Measurements from ENCODE around the gene TSHZ2. TPM values are rescaled to one million over a fixed set of nuclear protein-coding genes. Genes with fewer than 3 reads are reported as not detected.

TSHZ2 gene
- total and polyA plus RNA-seq, 2 of the 4 experiments (the other 2 are of a cell fraction) = under 0.01 to 0.02 TPM

DNA sequence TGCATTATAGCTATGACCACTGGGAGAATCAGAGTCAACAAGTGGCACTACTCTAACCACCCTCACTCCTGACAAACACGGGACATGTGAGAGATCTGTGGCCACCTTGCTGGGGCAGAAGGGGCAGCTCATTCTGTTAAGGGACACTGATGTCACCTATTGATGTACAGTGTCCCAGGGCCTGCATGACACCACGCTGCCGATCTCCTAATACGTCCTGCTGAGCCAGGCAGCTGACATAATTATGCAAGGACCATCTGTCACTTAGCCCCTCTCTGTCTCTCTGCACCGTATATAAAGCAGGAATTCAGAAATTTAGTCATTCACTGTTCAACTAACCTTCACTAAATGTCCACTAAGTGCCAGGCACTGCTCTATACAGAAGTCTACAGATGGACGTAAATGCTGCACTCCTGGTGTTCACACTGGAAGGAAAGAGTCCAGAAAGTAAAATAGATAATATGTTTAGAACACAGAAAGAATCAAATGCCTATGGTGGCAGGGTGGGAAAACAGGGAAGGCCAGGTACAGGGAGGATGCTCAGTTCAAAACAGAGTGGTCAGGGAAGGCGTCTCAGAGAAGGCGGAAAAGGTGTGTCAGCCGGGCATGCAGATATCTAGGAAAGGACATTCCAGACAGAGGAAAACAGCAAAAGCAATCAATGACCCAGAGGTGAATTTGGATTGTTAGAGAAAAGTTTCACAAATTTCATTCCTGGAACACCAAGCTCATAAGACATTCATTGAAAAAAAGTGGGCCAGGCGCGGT is 447.7 kb downstream of the TSHZ2 start:
- WGBS, 2 experiments (ENCODE audit: extremely low coverage in 2 of 2, insufficient read length in 1 of 2) = 86% methylated on average over 5 of the region's 11 CpGs; no CpG with 5 or more reads in 1 of the 2 experiments
- H2AK5ac ChIP-seq (ENCODE audit: low read depth, low read length) = no peak overlapping the region
- H3K18ac ChIP-seq (ENCODE audit: low read depth, low read length) = no peak overlapping the region
- BruUV-seq (replicated peaks) = no TSS peak
- H3K4me3 ChIP-seq (ENCODE audit: insufficient read depth, low read depth, low read length) = no peak overlapping the region
- H2BK120ac ChIP-seq (ENCODE audit: low read depth, low read length) = no peak overlapping the region
- in situ Hi-C loops (cut with MboI; ENCODE audit: low sequenced_read_pairs) = no loop called here
- no peak overlapping the region for H3K27ac ChIP-seq (ENCODE audit: insufficient read depth, low read length)
- H2AK9ac ChIP-seq (replicated peaks; ENCODE audit: low read depth, low read length, poor library complexity) = no peak overlapping the region
- no peak overlapping the region for H3K4ac ChIP-seq (ENCODE audit: low read depth, low read length)
- H4K8ac ChIP-seq (ENCODE audit: low read depth in 2 of 2, low read length in 2 of 2) = no peak overlapping the region
- H3K4me2 ChIP-seq (ENCODE audit: low read depth, low read length) = no peak overlapping the region
- no peak overlapping the region for H4K5ac ChIP-seq (ENCODE audit: low read depth, low read length)
- CTCF ChIA-PET = interaction anchor here (0.7 kb wide), 1 partner anchor 8 kb away, joined by 4 read pairs; no protein-coding TSS in a partner anchor
- no peak overlapping the region for H4K91ac ChIP-seq (ENCODE audit: insufficient read depth, low read depth, low read length)
- no peak overlapping the region for H2BK5ac ChIP-seq (ENCODE audit: low read depth, low read length, poor library complexity, severe bottlenecking)
- no peak overlapping the region for H3K9ac ChIP-seq (ENCODE audit: low read depth, low read length)
- no peaks in the 10 kb centered on the region for H4K20me1 ChIP-seq (ENCODE audit: insufficient read depth, low read length)
- POLR2A ChIA-PET (ENCODE audit: unreplicated experiment) = no interaction called here
- no peaks in the 10 kb centered on the region for H3K79me1 ChIP-seq (ENCODE audit: low read depth in 1 of 2, low read length in 2 of 2)
- H3K9me3 ChIP-seq (ENCODE audit: control insufficient read depth, insufficient read depth, low read length) = no peaks in the 10 kb centered on the region
- H3K56ac ChIP-seq (ENCODE audit: extremely low read depth, insufficient read depth, low read length) = no peak overlapping the region
- no peak overlapping the region for H3K14ac ChIP-seq (replicated peaks; ENCODE audit: low read depth, low read length)
- H2BK15ac ChIP-seq (ENCODE audit: low read depth, low read length) = no peak overlapping the region
- intact Hi-C loops (cut with micrococcal nuclease) = no loop called here
- no peaks in the 10 kb centered on the region for H3K9me1 ChIP-seq (ENCODE audit: insufficient read depth, low read length)
- DNase-seq = no peak
- ATAC-seq (ENCODE audit: low read depth) = no peak
- H3K4me1 ChIP-seq (ENCODE audit: control insufficient read depth, insufficient read depth, low read length) = no peaks in the 10 kb centered on the region
- H2AFZ ChIP-seq (replicated peaks; ENCODE audit: low read length, poor library complexity) = no peak overlapping the region
- no peak overlapping the region for H2BK20ac ChIP-seq (ENCODE audit: low read depth, low read length)
- dilution Hi-C loops (cut with HindIII; ENCODE audit: low sequenced_read_pairs, unreplicated experiment) = no loop called here
- no peaks in the 10 kb centered on the region for H3K27me3 ChIP-seq (ENCODE audit: control insufficient read depth, insufficient read depth, low read length)
- H3K36me3 ChIP-seq (ENCODE audit: control insufficient read depth, insufficient read depth, low read length) = no peaks in the 10 kb centered on the region
- TF ChIP-seq RCOR1 (IDR thresholded peaks at IDR 0.05; ENCODE audit: insufficient replicate concordance, low read length) (no peak), MAFK (IDR thresholded peaks at IDR 0.05; ENCODE audit: low read depth, low read length) (no peak), SMC3 (IDR thresholded peaks at IDR 0.05; ENCODE audit: low read depth, low read length) (no peak), CHD1 (IDR thresholded peaks at IDR 0.05; ENCODE audit: low read depth, low read length) (no peak)
- no peak overlapping the region for H3K23ac ChIP-seq (ENCODE audit: low read depth, low read length)

All from IMR-90 (cell line).